Osteocyte (in vitro differentiated cells): Measurements from ENCODE around the gene PPARA. TPM values are rescaled to one million over a fixed set of nuclear protein-coding genes. Genes with fewer than 3 reads are reported as not detected.

Experiments
- DNase-seq: peaks from one replicate; pipeline ENCODE4 v3.0.0; 2021; ENCODE audit warnings: mixed read lengths; ENCODE audit not compliant: unreplicated experiment; ENCODE audit errors: extremely low spot score
- H3K27ac Mint-ChIP-seq: one replicate; pipeline ENCODE4 v1.8.0; 2021; ENCODE audit warnings: mild to moderate bottlenecking, mixed read lengths; ENCODE audit not compliant: unreplicated experiment
- H3K27me3 Mint-ChIP-seq: one replicate; pipeline ENCODE4 v1.8.0; 2021; ENCODE audit warnings: mixed read lengths; ENCODE audit not compliant: unreplicated experiment
- H3K36me3 Mint-ChIP-seq: one replicate; pipeline ENCODE4 v1.8.0; 2021; ENCODE audit warnings: mixed read lengths; ENCODE audit not compliant: unreplicated experiment
- H3K4me1 Mint-ChIP-seq: one replicate; pipeline ENCODE4 v1.8.0; 2021; ENCODE audit warnings: mixed read lengths; ENCODE audit not compliant: unreplicated experiment
- H3K4me3 Mint-ChIP-seq: one replicate; pipeline ENCODE4 v1.8.0; 2021; ENCODE audit warnings: mild to moderate bottlenecking, moderate library complexity, mixed read lengths; ENCODE audit not compliant: unreplicated experiment
- H3K9me3 Mint-ChIP-seq: one replicate; pipeline ENCODE4 v1.8.0; 2021; ENCODE audit warnings: mixed read lengths; ENCODE audit not compliant: unreplicated experiment
- CTCF ChIP-seq: fragments of 200-600 bp; sonication (generic); IDR thresholded peaks from 2 replicates; pipeline ENCODE4 v1.5.0; 2021; ENCODE audit warnings: antibody characterized with exemption, mild to moderate bottlenecking, moderate library complexity
- total RNA-seq: library from RNA; stranded (reverse); gene quantifications from 2 replicates; pipeline ENCODE4 v1.2.1, GENCODE V29; 2021

Gene PPARA
- total RNA-seq, 1 donor from 2014 or later, result 21.9 TPM

- Mint-ChIP-seq H3K27me3 (no peaks in the 10 kb centered on the region), H3K4me1 (peaks cover 2% of the 10 kb centered on the region), H3K36me3 (peaks cover 34% of the 10 kb centered on the region), H3K4me3 (no peak overlapping the region), H3K9me3 (peaks cover 2% of the 10 kb centered on the region), H3K27ac (no peak overlapping the region)
- no peak for DNase-seq
- no peak for TF ChIP-seq CTCF
Measured at GRCh38 chr22:46287873-46288751, 137.8 kb downstream of the PPARA start.

GRCh38 chr22:46288846-46289243, 138.5 kb downstream of the PPARA start:
- Mint-ChIP-seq H3K4me3 (no peak overlapping the region), H3K27ac (no peak overlapping the region), H3K36me3 (peaks cover 36% of the 10 kb centered on the region), H3K4me1 (peaks cover 9% of the 10 kb centered on the region), H3K9me3 (peaks cover 2% of the 10 kb centered on the region), H3K27me3 (no peaks in the 10 kb centered on the region)
- TF ChIP-seq CTCF, result no peak
- no peak for DNase-seq

GRCh38 chr22:46289244-46289891, 139.0 kb downstream of the PPARA start:
- H3K36me3 Mint-ChIP-seq, result peaks cover 30% of the 10 kb centered on the region
- H3K4me3 Mint-ChIP-seq, result no peak overlapping the region
- H3K9me3 Mint-ChIP-seq, result peaks cover 2% of the 10 kb centered on the region
- no peak for DNase-seq
- no peak for TF ChIP-seq CTCF
- H3K27me3 Mint-ChIP-seq, result no peaks in the 10 kb centered on the region
- H3K27ac Mint-ChIP-seq, result no peak overlapping the region
- peaks cover 9% of the 10 kb centered on the region for H3K4me1 Mint-ChIP-seq

- TF ChIP-seq CTCF, result no peak
Measured at GRCh38 chr22:46290121-46290842, 140.0 kb downstream of the PPARA start.

More at GRCh38 chr22:46290121-46290842, 140.0 kb downstream of the PPARA start:
- H3K9me3 Mint-ChIP-seq, result peaks cover 2% of the 10 kb centered on the region
- DNase-seq, result no peak
- peaks cover 12% of the 10 kb centered on the region for H3K4me1 Mint-ChIP-seq
- H3K36me3 Mint-ChIP-seq, result peaks cover 24% of the 10 kb centered on the region
- no peaks in the 10 kb centered on the region for H3K27me3 Mint-ChIP-seq
- no peak overlapping the region for H3K27ac Mint-ChIP-seq
- no peak overlapping the region for H3K4me3 Mint-ChIP-seq
